NCI-H1417 treated with DMSO at 0.1 percent for 48 hours (cell line): ENCODE results near the gene SPHKAP.
"Not testable (repeated sequence)": the region's sequence is repeated elsewhere in the genome, so short reads cannot be mapped to it uniquely, and the experiment has no call there.

Experiments
- DNase-seq: peaks from one replicate; lab custom pipeline; 2025; lab: John Stamatoyannopoulos, UW

The SPHKAP gene

DNA sequence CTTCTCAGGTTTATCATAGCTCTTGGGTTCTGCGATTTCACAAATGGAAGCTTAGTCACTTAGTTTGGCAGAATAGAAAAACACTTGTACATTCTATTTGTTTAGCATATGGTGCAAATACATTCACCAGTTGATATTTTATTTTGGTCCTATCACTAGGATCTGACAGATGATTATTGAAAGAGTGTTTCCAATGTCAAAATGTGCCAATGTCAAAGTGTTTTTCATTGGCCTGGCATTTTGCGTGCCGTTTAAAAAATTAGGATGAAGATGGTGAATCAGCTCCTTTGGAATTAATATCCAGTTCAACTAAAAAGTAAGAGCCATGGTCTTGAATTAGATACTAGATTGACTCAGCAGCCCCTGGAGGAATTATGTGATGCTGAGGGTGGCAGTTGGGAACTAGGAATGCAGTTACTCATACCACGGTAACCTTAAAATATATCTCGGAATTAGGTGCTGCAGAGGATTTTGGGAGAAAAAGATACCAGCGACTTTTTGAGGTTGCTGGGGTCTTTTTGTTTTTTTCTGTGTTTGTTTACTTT, 87.0 kb downstream of the SPHKAP start:
- DNase-seq: no peak

- DNase-seq: no peak
Measured at GRCh38 chr2:228092056-228092455, 89.4 kb downstream of the SPHKAP start.

GRCh38 chr2:228086561-228086960, 94.9 kb downstream of the SPHKAP start:
- DNase-seq: no peak

DNA sequence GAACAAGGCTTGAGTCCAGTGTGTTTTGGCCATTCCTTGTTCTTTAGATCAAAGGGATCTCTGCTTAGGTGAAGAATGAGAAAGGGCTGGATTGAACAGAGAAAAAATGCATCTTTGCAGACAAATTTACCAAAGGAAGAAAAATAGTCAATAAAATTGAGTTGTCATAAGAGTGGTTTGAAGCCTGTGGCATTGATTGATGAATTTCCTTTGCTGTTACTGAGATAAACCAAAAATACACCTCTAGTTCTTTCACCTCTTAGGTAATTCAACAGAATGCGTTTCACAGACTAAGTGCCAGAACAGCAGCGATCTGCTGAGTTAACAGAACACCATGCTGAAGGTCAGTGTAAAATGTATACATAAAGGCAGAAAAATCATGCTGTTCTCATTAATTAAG, 96.8 kb downstream of the SPHKAP start:
- no peak for DNase-seq

- no peak for DNase-seq
Measured at GRCh38 chr2:228083131-228083530, 98.4 kb downstream of the SPHKAP start.

GRCh38 chr2:228082571-228082970, 98.9 kb downstream of the SPHKAP start:
- DNase-seq: no peak

DNA sequence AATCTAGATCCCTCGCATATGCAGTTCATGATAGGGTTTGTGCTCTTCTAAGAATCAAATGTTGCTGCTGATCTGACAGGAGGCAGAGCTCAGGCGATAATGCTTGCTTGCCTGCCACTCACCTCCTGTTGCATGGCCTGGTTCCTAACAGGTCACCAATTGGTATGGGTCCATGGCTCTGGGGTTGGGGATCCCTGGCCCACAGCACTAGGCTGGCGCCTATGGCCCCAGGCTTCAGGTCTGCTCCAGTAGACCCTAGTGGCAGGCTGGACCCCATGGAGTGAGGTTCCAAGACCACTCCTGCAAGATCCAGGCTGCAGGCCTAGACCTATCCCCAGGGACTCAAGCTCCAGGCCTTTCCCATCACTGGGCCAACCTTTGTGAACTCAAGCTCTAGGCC, 102.3 kb downstream of the SPHKAP start:
- no peak for DNase-seq

DNA sequence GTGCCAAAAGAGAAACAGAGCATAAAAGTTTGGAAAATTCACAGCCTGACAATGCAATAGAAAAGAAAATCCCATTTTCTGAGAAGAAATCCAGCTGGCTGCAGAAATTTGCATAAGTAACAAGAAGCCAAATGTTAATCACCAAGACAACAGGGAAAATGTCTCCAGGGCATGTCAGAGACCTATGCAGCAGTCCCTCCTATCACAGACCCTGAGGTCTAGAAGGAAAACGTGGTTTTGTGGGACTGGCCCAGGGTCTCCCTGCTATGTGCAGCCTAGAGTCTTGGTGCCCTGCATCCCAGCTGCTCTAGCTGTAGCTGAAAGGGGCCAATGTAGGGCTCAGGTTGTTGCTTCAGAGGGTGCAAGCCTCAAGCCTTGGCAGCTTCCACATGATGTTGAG, 104.8 kb downstream of the SPHKAP start:
- not testable (repeated sequence) for DNase-seq

- DNase-seq: no peak
Measured at GRCh38 chr2:228072669-228073068, 108.8 kb downstream of the SPHKAP start.

DNA sequence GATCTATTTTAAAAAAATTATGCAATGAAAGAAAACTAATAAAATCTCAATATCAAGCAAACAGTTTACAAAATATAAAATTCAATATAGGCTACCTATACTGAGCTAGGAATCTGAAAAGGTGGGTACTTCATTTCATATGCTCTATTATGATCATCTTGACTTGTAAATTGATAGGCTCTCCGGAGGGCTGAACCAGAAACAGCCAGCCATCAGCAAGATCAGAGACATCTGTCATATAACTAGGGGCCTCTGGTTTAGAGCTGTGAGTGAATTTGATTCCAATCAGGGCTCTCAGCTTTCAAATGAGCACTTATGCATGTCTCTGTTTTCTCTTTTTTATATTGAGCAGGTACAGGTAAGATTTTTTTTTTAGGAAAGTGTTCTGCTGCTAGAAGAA, 114.2 kb downstream of the SPHKAP start:
- DNase-seq: no peak

DNA sequence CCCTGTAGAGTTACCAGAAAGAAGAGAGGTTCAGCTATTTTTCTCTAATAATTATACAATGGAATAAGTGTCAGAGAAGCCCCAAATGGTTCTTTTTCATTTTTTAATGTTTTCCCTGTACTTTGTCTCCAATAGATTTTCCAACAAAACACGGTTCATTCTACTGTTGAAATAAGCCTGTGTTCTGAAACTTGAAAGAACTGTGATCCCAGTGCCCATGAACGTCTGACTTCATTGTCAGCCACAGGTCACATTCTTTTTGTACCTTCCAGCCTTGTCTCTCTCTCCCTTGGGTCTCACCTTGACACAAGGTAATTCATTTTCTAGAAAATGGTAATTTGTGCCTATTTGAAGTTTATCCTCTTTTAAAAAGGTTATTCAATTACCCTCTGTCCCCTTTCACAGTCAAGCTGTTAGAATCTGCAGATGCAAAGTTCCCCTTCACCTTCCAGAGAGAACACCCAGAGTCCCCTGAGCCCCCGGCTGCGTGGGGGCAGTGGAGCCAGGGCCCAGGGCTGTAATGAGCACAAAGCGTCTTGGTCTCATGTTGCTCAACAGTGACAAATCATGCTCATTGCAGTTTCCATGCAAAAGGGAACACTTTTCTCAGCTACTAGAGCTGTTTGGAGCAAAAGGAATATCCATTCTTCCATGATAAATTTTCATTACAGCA, 115.2 kb downstream of the SPHKAP start:
- no peak for DNase-seq

DNA sequence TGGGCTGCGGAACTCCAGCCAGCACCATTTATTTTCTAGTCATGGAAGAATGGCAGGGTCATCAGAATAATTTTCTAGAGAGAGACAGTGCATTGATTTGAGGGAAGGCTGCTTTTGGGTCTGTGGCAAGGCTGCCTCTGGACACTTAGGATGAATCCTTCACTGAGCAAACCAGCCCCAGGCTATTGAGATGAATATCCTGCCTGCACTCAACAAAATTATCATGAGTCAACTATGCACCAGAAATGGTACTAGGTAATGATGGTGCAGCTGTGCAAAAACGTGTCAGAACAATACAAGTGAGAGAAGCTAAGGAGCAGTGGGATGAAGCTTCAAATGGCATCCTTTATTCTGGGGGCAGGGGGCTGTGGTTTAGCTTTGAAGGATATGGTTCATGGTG, 115.8 kb downstream of the SPHKAP start:
- no peak for DNase-seq

DNA sequence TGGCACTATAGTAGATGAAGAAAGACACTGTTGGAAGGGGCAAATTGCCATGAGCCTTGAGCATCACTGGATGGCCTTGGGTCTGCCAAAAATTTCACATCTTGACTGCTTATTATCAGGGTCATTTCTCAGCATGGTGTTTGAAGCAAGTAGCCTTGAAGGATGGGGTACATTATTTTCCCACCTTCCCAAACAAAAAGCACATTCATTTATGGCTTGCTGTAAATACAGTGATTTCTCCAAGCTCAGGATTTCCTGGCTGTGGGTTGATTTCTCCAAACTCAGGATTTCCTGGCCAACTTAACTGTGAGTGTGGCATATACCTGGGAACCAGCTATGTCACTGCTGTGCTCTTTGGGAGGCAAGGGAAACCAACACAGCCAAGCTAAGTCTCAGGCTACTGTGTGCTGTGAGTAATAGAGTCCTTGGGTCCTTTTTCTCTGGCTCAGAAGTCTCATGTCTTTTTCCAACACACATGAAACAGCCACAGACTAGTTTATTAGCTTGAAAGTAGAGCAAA, 116.6 kb downstream of the SPHKAP start:
- no peak for DNase-seq

GRCh38 chr2:228064024-228064423, 117.5 kb downstream of the SPHKAP start:
- DNase-seq: no peak

DNA sequence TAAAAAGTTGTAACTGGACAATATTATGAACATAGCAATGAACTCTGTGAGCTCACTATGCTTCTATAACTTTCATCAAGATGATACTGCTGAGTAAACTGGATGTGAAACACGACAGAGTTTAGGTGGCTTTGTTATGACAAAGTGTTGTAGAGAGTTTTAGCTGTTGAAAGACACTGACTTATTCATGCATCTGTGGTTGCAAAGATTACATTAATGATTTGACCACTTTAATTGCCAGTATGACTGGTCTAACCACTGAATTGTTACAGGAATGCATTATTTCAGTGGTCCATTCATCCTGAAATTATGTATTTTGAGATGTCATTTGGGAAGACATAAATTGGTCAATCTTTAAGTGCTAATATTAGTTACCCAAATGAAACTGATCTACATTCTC, 117.9 kb downstream of the SPHKAP start:
- no peak for DNase-seq

DNA sequence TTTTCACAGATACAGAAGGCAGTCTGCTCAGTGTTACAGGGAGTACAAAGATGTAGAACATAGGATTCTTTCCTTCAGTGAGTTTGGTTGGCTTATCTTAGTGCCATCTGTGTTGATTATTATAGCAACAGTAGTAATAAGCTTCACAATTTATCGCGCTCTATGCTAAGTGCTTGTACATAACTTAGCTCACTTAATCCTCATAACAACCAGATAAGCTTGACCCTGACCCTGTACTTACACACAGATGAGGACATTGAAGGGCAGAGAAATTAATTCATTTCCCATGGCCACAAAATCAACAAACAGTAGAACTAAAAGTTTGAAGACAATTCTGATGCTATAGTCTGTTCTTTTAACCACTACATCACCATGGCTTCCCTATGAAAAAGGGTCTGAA, 121.8 kb downstream of the SPHKAP start:
- DNase-seq: no peak

DNA sequence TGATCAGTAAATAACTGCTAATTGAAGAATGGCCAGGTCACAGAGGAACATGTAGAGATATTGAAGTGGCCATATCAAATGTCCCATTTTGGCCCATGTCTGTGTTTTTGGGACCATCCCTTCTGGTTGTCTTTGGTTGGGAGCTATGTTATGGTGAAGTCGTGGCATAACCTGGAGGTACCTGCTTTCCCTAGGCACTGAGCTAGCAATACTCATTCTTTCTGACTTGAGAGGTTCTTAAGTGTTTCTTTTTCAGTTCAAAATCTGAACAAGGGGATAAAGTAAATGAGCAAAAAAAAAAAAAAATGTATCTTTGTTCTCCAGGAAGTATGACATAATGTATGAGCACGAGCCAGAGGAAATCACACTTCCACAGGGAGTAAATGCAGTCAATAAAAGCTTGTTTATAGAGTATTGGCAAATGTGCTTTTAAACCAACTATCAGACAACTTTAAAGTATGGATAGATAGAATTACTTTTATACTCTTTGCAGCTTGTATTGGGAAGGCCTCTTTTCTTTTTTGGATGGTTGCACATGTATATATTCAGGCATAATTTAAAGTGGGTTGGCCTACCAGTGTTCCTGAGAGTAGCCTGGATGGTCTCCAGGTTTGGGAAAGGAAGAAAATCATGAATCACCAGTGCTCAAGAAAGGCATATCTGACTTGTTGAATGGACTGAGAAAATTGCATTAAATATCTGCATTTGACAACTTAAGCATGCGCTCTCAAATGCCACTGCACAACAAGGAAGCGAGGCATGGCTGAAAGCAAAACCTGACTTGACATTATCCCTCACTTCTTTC, 125.0 kb downstream of the SPHKAP start:
- DNase-seq: no peak

GRCh38 chr2:228048838-228049490, 132.5 kb downstream of the SPHKAP start:
- peak; percentile 11 for DNase-seq

GRCh38 chr2:228040995-228041394, 140.5 kb downstream of the SPHKAP start:
- no peak for DNase-seq

DNA sequence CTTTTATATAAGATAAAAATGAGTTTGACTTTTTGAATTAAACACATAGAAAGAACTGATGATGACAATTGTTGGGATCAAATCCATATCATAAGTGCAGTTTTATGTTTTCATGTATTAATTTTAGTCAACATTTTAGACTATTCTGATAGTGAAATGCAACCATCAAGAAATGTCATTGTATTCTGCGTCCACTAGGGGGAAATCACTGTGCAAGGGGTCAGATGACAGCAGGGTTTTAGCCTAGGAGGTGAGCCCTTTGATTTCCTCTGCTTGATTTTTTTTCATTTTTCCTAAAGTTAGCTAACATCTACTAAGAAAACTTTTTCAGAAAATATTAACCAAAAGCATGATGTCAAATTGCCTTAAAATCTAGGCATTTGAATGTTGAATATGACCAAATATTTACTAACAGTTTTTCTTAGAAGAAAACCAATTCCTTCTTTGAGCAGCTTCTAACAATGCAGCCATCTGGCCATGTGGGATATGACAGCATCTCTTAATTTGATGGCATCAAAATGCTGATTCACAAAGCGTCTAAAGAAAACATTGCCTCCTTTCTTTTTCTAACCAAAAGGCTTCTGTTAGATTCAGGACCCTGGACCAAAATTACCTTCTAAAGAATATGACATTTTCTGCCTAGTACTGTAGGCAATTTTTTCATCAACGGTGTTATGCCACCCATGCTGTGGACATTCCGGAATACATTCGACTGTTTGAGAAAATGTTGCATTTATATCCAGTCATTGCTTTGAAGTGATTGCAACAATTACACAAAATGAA, 141.5 kb downstream of the SPHKAP start:
- DNase-seq: peak; percentile 2

GRCh38 chr2:228038967-228039366, 142.5 kb downstream of the SPHKAP start:
- no peak for DNase-seq

- DNase-seq: no peak
Measured at GRCh38 chr2:228037915-228038314, 143.6 kb downstream of the SPHKAP start.
